RWPE1 (cell line): Measurements from ENCODE around the gene FAM174B.

Experiments used
- CTCF ChIA-PET: fragments of 350-600 bp; sonication (Branson Sonifier 250); formaldehyde crosslinking; extraction: SDS; loops from one replicate; lab custom pipeline; 2021; lab: Yijun Ruan, JAX
- POLR2A ChIA-PET: fragments of 400-600 bp; formaldehyde crosslinking; extraction: SDS; loops from one replicate; lab custom pipeline; 2020; ENCODE audit warnings: antibody characterized with exemption; ENCODE audit not compliant: low non-redundant PET; lab: Yijun Ruan, JAX
- DNase-seq: peaks from one replicate; pipeline ENCODE4 v3.0.0; 2012; ENCODE audit warnings: low spot score
- H3K27ac ChIP-seq: fragments of 450-650 bp; 2 replicates; pipeline ENCODE4 v1.5.1; 2017
- CTCF ChIP-seq: fragments of 450-650 bp; conservative IDR thresholded peaks from 2 replicates; pipeline ENCODE4 v1.5.1; 2017; ENCODE audit warnings: low read depth, mild to moderate bottlenecking

Gene FAM174B

GRCh38 chr15:92683511-92683834 lies 27.9 kb upstream of the FAM174B start:
- no peak for DNase-seq
- H3K27ac ChIP-seq: no peak overlapping the region
- TF ChIP-seq CTCF: no peak
- POLR2A ChIA-PET: no interaction called here
- CTCF ChIA-PET: interaction anchor here (0.6 to 0.8 kb wide), 2 partner anchors 24 to 406 kb away, joined by 4 to 5 read pairs; no protein-coding TSS in a partner anchor

GRCh38 chr15:92682741-92683510 lies 27.4 kb upstream of the FAM174B start:
- DNase-seq: no peak
- ChIA-PET POLR2A (no interaction called here), CTCF (interaction anchor here (0.8 kb wide), 1 partner anchor 405 kb away, joined by 4 read pairs; no protein-coding TSS in a partner anchor)
- TF ChIP-seq CTCF: no peak
- H3K27ac ChIP-seq: no peak overlapping the region

DNA sequence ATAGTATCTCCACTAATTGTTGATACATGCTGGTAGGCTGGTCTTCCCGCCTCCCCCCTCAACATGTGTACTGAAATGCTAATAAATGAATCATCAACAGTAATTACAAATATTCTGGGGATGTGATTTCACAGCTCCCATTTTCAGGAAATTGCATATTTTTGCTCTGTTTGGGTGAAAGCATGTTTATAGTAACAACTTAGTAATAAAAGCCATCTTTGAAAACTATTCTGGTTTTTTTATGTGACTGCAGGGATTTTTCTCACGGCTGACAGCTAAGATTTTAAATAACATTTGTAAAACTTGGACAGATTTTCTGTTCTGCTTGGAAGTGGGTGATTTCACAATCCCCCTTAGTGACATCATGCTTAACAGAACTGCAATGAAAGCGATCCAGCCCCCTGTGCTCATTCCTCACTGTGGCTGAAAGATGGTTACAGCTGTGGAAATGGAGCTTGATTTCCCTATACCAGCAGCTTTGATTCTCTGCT lies 25.6 kb upstream of the FAM174B start:
- CTCF ChIA-PET: interaction anchor here (0.7 kb wide), 1 partner anchor 14 kb away, joined by 3 read pairs; no protein-coding TSS in a partner anchor

DNA sequence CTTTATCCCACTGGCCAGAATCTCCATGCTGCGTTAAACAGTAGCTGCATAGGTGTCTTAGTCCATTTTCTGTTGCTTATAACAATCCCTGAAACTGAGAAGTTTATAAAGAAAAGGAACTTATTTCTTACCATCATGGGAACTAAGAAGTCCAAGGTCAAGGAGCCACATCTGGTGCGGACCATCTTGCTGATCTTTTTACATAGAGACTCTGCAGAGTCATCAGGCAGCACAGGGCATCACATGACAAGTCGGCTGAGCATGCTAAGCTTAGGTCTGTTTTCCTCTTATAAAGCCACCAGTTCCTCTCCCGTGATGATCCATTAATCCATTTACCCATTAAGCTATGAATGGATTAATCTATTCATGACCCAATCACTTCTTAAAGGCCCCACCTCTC lies 22.4 kb upstream of the FAM174B start:
- TF ChIP-seq CTCF: no peak
- DNase-seq: no peak
- no peak overlapping the region for H3K27ac ChIP-seq
- ChIA-PET POLR2A (no interaction called here), CTCF (no interaction called here)

More for the DNA sequence above, 25.6 kb upstream of the FAM174B start:
- no peak overlapping the region for H3K27ac ChIP-seq
- DNase-seq: no peak
- POLR2A ChIA-PET: no interaction called here
- no peak for TF ChIP-seq CTCF

DNA sequence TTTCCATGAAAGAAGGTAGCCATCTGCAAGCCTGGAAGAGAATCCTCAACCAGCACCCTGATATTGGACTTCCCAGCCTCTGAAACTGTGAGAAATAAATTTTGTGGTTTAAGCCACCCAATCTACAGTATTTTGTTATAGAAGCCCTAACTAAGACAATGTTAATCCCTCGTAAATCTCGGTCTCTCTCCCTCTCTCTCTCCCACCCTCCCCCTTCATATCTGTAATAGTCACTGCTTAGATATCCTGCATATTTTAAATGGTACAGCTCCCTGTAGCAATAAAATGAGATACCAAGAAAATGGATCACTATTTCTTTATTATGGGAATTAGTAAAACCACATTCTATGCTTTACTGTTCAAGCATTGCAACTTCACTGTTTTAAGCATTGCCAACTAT lies 21.0 kb upstream of the FAM174B start:
- no peak overlapping the region for H3K27ac ChIP-seq
- no peak for TF ChIP-seq CTCF
- no peak for DNase-seq
- ChIA-PET POLR2A (no interaction called here), CTCF (interaction anchor here (1.6 kb wide), 1 partner anchor 9 kb away, joined by 3 read pairs; no protein-coding TSS in a partner anchor)

GRCh38 chr15:92675485-92675884 lies 19.9 kb upstream of the FAM174B start:
- CTCF ChIA-PET: no interaction called here
- POLR2A ChIA-PET: no interaction called here
- no peak for DNase-seq
- no peak for TF ChIP-seq CTCF
- no peak overlapping the region for H3K27ac ChIP-seq
